HPDE6-E6E7 (cell line): ENCODE results near the gene CEP112.
"Not testable (repeated sequence)": the region's sequence is repeated elsewhere in the genome, so short reads cannot be mapped to it uniquely, and the experiment has no call there.

Experiments used
- DNase-seq: peaks from one replicate; pipeline ENCODE4 v3.0.0; 2011; ENCODE audit warnings: missing footprints; ENCODE audit errors: extremely low spot score

Gene CEP112

DNA sequence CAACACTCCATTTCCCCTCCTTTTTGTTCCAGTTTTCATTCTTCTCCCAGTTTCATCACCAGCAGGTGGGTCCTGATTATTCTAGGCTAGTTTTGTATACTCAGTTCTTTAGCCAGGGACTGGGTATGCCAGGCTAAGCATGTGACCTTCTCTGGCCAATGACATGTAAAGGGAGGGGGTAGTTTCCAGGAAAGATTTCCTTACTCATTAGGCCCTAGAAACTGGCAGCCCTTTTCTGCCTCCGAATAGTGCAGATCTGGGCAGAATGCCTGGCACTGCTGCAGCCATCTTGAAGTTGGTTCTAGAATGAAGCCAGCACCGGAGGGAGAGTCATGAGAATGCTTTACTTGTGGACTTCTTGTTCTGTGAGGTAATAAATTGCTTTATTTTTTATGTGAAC, 503.6 kb downstream of the CEP112 start:
- DNase-seq = no peak

DNA sequence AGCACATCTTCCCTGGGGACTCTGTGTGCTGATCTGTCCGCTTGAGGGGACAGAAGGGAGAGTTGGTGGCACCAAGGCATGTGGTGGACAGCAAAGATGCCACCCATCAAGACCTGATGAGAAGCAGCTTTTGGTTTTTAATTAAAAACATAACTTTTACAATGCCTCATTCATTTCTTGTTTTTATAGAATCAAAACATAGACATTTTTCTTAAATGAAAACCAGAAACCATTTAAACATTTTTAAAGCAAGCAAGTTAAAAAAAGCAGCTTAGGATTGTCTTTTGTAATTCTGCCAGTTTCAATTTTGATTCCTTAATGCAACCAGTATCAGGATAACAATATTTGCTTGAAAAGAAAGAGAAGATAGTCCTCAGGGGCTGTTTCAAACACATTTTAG, 506.8 kb downstream of the CEP112 start:
- no peak for DNase-seq

DNA sequence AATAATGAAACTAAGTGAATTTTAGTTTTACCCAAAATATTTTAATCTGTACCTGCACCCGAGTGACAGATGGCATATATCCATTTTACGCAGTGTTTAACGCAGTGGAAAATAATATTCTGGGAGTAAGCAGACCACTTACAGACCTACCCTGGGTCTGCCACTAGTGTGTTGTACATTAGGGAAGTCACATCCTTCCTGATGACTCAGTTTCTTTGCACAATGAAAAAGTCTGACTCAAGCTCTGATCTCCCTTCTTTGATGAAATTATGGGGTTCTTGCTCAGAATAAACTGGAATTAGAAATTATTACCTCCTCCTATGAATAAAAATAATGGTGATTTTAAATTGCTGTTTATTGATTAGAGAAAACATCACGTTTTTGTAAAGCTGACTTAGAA, 507.3 kb downstream of the CEP112 start:
- DNase-seq = no peak

DNA sequence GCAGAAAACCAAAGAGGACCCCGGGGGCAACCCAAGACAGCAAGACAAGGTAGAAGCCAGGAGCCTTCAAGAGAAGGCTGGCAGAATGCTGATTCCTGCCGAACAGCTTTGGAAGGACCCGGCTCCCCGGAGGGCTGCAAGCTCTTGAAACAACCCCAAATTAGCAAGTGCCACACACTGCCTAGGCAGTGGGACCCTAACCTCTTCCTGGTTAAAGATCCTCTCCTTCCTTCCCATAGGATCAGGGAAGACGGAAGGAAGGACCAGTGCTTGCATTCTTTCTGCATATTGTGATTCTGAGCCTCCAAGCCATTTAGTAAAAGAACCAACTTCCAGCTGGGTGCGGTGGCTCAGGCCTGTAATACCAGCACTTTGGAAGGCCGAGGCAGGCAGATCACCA, 508.5 kb downstream of the CEP112 start:
- no peak for DNase-seq

DNA sequence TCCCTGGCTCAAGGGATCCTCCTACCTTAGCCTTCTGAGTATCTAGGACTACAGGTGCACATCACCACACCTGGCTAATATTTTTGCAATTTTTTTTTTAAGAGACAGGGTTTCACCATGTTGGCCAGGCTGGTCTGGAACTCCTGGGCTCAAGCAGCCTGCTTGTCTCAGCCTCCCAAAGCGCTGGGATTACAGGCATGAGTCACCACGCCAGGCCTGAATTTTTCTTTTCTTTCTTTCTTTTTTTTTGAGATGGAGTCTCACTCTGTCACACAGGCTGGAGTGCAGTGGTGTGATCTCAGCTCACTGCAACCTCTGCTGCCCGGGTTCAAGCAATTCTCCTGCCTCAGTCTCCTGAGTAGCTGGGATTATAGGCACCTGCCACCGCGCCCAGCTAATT, 510.2 kb downstream of the CEP112 start:
- DNase-seq = not testable (repeated sequence)

DNA sequence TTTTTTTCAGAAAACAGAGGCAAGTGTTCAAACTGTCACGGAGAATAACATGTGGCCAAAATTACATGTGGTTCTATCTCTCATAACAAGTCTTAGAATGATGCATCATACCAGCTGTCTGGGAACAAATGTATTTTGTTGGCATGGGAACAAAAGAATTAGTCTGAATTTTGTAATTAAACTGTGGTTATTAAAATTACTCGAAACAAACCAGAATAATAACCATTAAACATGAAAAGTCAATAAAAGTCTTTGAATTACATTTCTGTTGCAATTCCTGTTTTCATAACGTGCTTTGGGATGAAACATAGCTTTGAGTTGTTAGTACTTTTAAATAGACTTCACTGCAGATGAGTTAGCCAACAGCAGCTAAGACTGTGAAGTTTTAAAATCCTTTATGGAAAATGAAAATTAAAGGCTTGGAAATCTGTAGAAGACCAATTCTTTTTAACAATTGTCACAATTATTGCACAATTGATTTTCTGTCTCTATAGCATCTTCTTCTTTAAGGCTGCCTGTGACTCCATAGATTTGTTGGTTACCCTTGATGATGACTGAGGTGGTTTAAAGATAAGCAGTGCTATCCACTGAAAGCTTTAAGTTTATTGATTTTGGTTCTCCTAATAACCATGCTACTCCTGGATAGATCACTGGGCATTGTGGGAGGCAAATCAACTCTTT, 512.6 kb downstream of the CEP112 start:
- no peak for DNase-seq

DNA sequence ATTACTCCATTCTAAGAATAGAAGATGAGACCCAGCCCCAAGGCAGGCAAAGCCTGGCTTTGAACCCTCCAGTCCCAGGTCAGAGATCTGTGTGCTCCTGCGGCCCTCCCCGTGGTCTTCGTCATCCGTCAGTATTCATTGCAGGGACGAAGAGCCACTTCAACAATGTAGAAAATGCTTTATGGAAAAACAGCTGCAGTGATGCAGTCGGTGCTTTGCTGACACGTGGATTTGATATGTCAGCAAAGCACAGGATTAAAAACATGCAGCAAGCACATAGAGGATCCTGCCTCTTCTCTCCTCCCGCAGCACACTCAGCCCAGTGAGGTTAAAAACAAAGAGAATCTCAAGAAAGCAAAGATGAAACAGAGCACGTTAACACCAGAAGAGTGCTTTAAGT, 513.4 kb downstream of the CEP112 start:
- no peak for DNase-seq

DNA sequence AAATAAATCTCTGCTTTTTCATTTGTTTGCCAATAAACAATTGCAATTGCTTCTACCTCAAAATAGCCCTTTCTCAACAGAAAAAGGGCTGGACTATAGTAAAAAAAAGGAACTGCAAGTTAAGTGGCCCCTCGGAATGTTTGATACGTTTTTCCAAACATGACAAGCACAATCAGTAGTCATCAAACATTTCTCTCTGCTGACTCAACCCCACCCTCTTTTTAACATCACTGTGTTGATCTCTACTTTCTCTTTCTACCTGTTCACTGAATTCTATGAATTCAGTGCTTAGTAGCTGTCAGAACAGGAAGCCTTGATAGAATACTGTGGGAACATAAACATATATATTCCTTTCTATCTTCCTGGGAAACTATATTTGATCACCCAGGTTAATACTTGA, 514.0 kb downstream of the CEP112 start:
- DNase-seq = no peak

DNA sequence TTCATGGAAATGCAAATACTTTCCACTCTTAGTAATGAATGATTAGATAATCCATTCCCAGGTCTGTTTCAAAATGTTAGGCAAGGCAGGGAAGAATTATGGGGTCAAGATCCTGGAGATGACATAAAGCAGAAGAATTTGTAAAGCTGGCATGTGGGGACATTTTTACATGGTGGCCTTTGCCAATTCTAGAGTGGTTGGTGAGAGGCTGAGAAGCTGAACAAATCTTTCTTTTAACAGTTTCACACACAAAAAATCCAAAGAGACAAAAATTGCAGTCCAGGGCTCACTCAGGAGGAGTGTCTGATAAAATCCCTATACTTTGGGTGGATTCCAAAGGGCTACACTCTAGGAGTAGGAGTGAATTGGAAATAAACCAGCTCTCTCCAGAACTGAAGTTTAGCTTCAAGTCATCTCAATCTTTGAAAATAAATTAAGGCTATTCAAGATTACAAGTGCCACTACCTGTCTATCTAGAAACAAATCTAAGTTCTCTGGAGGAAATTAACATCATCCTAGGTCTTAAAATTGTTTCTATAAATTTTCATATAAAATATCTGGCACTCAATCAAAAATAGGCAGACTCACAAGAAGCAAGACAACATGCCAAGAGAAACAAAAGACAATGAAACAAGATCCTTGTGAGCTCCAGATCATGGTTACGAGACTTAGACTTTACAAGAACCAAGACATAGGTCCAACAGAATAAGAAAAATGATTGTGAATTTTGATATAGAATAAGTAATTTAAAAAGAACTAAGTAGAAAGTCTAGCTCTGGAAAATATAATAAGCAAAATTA, 517.5 kb downstream of the CEP112 start:
- DNase-seq = no peak

DNA sequence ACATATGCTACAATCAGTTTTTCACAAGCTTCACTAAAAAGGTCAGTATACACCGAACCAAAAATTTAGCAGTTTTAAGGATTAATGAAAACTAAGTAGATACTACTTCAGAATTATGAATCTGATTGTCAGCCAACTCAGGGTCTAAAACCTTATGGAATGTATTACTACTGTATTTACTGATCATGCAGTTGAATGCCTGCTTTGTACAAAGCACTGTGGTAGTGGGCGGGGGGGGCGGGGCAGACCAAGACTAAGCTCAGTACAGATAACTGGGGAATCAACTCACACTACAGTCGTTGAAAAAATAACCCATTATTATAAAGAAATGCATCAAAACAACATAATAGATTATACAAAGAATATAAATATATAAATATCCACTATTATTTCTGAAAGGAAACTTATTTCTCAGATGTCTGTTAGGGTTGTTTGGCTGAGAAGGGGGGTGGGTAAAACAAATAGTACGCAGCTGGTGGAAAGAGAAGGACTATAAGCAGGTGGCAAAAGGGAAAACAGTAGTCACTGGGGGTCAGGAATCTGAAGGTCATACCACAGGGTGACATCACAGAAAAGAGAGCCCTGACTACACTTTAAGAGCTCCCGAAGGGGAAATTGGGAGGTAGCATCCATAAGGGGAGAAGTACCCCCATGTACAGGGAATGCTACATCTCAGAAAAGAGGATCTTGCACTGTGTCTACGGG, 521.1 kb downstream of the CEP112 start:
- DNase-seq = no peak

DNA sequence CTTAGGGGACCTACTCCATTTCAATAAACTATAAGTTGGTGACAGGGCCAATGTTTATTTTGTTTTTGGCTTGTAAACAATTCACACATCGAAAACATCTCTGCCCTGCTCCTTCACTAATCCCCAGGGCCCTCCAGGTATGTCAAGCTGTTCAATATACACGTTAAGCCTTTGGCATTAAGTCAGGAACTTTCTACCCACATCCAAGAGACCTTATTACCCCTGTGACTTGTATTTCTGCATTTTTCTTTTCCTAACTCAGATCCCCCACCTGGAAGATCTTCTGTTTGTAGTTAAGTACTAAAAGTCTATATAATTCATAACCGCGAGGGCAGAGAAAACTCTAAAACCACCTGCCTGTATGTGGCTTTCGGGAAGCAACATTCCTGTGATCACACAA, 523.7 kb downstream of the CEP112 start:
- DNase-seq = no peak

DNA sequence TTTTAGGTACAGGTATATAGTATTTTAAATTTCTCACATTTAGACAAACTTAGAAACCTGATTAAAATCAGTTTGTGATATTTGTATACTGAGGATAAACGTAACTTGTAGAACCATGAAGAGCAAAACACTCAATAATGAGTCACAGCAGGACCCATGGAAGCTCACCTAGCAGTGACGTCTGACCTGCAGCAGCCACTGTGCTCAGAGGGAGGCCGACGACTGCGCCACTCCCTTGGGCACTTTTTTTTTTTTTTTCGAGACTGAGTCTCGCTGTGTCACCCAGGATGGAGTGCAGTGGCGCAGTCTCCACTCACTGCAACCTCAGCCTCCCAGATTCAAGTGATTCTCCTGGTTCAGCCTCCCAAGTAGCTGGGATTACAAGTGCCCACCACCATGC, 524.3 kb downstream of the CEP112 start:
- DNase-seq = no peak

DNA sequence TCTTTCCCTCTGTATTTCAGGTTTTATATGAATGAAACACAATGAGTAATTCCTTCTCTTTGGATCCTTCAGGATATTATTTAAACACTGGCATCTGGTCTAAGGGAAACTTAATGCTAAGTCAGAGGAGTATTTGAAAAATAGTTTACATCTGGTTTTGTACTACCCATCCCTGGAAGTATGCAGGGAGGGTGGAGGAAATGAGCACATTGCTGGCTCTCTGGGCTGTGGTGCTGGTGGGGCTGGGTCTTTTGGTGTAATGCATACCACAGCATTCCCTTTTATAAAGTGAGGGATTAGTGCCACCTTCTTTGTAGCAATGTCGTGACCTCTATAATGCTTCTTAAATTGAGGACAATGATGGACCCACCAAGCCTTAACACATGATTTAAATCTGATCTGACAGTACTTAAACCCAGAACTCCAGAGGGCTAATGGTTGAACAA, 525.0 kb downstream of the CEP112 start:
- no peak for DNase-seq

DNA sequence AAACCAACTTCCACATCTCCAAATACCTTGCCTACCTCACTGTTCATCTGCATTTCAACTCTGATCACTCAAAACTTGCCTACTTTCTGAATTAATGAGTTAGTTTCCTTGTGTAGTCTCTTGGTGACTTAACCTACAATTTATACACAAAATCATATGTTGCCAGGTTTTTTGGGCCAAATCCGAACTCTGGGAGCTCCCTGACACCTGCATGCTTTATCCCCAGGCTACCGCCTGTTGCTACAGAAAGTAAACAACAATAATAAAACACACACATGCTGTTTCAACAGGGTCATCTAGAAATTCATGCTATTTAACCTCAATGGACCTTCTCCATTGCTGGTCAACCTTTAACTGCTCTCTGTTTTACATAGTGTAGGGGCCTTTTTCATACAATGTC, 526.0 kb downstream of the CEP112 start:
- DNase-seq = no peak

DNA sequence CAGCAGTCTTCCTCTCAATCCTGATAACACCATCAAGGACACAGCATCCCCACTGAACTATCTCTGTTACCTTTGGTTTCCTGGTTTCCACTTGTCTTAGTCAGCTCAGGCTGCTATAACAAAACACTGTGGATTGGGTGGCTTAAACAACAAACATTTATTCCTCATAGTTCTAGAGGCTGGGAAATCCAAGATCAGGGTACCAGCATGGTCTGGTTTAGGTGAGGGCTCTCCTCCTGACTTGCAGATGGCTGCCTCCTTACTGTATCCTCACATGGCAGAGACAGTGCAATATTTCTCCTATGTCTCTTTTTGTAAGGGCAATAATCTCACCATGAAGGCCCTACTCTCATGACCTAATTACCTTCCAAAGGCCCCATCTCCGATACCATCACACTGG, 527.2 kb downstream of the CEP112 start:
- DNase-seq = no peak

DNA sequence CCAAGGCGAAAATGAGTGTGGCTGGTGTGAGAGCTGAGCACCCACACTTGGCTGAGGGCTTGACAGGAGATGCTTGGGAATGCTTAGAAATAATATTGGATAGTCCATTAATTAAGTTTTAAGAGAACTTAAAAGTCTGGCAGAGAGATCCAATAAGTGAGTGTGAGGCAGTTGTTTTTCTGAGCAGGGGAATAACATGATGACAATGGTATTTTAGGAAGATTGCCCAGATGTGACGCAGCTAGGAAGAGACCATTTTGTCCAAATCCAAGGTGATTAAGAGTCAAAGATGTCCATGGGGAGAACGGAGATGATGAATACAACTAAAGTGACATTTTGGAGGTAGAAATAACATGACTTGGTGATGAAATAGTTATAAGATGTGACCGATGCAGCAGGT, 527.7 kb downstream of the CEP112 start:
- no peak for DNase-seq

DNA sequence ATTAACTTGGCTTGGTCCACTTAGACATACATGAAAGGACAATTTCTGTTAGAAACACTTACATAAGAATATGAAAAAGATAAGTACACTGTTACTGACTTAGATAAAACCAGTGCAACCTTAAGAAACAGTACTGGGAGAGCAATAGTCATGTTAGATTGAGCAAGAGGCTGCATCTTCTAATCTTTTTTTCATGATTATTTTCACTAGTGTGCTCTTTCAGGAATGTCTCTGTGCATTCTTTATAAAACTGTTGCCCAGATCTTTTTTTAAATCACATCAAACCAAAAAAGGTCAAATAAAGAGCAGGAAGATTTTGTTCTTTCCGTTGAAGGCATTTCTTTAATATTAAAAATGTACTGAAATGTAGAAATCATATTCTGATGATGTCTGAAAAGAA, 529.7 kb downstream of the CEP112 start:
- DNase-seq = no peak

DNA sequence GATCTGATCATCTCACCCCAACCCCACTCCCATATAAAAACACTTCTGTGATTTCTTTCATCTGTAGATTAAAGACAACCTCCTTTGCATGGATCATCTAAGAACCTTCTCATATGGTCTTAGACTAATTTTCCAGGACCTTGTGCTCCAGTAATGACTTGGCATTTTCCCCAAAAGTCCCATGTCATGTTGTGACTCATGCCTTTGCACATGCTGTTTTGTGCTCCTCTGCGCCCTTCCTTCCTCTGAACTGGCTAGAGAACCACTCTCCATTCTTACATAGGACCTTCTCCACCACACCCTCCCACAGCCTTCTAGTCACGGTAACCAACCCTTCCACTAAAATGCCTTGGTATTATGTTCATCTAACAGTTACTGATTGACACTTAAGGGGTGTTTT, 531.0 kb downstream of the CEP112 start:
- no peak for DNase-seq

DNA sequence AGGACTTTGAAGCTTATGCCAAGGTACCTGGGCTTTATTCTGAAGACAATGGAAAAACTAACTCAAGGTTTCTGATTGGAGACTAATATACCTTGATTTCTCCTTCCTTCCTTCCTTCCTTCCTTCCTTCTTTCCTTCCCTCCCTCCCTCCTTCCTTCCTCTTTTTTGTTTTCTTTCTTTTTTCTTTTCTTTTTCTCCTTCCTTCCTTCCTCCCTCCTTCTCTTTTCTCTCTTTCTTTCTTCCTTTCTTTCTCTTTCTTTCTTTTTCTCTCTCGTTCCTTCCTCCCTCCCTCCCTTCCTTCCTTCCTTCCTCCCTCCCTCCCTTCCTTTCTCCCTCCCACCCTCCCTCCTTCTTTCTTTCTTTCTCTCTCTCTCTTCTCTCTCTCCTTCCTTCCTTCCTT, 531.9 kb downstream of the CEP112 start:
- DNase-seq = no peak

DNA sequence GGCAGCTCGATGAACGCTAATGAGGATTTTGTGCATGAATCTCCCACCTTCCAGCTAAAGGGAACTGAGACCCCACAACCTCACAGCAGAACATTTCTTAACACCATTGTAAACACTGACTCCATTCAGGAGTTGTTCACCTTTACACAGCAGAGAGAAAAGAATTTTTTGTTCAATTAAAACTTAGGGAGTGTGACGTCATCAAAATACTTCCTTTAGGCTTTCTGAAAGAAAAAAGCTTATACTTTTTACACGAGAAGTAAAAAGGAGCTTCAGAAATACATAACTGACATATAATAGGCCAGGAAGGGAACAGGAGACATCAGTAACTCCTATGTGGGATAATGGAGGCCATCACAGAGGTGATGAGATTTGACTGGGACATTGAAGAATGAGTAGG, 532.4 kb downstream of the CEP112 start:
- no peak for DNase-seq

DNA sequence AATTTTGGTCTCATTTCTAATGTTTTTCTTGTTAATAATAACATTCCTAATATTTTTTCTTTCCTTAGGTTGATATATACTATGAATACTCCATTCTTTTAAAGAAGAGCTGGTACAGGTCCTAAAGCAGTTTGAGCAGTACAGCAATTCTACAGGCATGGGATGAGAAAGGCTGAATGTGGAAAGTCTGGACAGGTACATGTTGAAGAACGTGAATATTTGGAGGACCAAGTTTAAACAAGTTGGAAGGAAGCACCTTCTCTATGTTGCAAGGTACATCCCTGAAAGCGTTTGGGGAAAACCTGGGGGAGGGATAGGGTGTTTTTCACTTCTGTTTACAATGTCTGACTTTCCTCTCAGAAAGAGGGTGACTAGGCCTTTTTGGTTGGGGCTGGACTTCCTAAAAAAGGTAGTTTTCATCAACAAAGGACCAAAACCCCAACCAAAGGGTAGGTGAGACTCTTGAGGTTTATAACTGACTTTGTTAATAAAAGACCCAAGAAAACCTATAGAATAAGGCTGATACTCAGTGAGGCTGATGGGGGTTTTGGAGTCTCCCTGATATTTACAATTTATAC, 534.6 kb downstream of the CEP112 start:
- no peak for DNase-seq
